HG03280 (cell line): ENCODE measurements around the gene MSANTD7.
A peak's percentile ranks its signal among the peaks of the same experiment; 100 is the strongest.
"Not testable (repeated sequence)": the region's sequence is repeated elsewhere in the genome, so short reads cannot be mapped to it uniquely, and the experiment has no call there.

ENCODE experiments used
- ATAC-seq: cut with Tn5 transposase; IDR thresholded peaks from one replicate; pipeline ENCODE4 v1.9.1; 2021; ENCODE audit warnings: mild to moderate bottlenecking, moderate library complexity; ENCODE audit not compliant: unreplicated experiment

Gene MSANTD7, protein sequence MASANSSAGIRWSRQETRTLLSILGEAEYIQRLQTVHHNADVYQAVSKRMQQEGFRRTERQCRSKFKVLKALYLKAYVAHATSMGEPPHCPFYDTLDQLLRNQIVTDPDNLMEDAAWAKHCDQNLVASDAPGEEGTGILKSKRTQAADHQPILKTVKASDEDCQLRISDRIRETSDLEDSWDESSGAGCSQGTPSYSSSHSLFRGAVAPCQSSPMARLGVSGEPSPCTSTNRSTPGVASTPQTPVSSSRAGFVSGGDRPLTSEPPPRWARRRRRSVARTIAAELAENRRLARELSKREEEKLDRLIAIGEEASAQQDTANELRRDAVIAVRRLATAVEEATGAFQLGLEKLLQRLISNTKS

DNA sequence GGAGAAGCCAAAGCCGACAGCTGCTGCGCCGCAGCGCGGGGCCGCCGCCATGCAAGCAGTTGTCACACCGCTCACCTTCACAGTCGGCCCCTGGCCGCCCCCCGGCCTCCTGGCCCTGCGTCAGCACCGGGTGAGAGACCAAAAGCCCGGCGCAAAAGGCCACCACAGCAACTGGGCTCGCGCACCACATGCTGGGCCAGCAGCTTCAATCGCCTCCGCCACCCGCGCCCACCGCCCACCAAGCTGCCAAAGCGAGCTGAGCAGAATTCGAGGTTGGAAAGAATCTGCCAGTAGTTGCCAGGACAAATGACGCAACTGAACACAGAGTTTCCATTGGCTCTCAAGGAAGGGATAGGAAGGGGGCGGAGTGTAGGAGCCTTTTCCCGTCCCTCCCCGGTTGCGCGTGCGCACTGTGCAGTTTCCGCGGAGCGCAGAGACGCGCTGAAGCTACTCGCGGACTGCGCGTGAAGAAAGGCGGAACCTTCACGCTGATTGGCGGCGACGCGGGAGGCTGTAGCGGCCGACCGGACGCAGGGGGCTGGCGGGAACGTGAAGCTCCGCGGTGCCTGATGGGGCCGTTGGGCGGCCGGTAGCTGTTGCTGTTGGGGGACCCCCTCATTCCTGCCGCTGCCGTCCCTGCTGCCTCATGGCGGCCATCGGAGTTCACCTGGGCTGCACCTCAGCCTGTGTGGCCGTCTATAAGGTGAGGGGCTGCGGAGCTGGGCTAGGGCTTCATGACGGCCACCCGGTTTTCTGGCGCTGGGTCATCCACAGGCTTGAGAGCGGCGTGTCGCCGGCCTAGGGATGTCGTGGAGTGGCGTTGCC lies at the start of gene MSANTD7, which contains the start of the genes CDNF and HSPA14:
Gene MSANTD7 (plus strand): TSS at position 550 of the 825 bp plus-strand sequence. CDS start 3,979 bp downstream, outside the sequence.
Gene CDNF (minus strand): TSS at position 281 of the 825 bp plus-strand sequence. CDS start 91 bp downstream, at position 190.
Gene HSPA14 (plus strand): TSS at position 550 of the 825 bp plus-strand sequence. CDS start 97 bp downstream, at position 647.
- ATAC-seq, result peak; percentile 94

- no peak for ATAC-seq
Observed at GRCh38 chr10:14798636-14799035, 39.5 kb upstream of the MSANTD7 start.

DNA sequence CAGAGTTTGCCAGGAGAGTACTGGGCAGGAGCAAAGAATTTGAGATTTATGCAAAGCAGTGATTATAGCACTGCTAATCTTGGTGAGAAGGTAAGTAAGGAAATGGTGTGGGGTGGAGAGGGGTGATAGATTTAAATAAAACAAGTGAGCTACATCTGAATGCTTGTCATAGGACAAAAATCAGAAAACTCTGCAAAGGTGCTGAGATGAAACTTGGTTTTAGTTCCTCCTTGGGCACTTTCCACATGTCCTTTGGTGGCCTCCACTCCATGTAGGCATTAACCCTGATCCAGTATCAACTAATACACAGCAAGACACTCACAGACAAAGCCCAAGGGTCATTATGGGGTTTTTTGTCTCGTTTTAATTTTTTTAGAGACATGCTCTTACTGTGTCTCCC lies 37.7 kb upstream of the MSANTD7 start:
- no peak for ATAC-seq

DNA sequence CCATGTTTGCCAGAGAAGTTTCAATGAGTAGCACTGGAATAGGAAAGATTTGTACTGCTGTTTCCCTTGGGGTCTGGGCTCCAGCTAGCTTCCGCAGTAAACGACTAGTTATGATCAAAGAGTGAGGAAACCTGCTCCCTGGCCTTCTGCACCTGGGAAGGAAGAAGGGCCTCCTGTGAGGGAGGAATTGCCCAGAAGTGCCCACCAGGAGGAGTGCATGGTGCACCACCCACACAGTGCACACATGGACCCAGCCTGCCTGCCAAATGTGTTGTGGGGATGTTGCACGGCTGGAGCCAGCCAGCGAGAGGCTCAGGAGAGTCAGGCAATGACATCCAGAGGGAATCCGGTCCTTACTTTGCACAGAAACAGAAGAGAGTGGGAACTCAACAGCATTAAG lies 36.4 kb upstream of the MSANTD7 start:
- ATAC-seq, result no peak

DNA sequence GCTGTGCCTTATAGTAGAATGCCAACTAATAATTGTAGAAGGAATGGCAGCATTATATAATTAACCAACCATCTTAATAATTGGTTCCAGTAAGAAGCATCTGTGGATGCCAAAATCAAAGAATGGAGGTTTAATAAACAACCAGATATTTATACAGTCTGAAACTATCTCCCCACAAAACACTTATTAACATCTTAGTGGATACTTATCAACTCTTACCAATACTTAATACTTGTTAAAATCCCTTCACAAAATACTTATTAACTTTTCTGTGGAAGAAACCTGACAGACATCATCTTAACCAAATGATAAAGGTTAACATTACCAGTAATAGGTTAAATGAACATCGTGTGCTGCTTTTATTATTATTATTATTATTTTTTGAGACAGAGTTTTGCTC lies 34.3 kb upstream of the MSANTD7 start:
- ATAC-seq, result no peak

- no peak for ATAC-seq
Observed at GRCh38 chr10:14806318-14806717, 31.8 kb upstream of the MSANTD7 start.

DNA sequence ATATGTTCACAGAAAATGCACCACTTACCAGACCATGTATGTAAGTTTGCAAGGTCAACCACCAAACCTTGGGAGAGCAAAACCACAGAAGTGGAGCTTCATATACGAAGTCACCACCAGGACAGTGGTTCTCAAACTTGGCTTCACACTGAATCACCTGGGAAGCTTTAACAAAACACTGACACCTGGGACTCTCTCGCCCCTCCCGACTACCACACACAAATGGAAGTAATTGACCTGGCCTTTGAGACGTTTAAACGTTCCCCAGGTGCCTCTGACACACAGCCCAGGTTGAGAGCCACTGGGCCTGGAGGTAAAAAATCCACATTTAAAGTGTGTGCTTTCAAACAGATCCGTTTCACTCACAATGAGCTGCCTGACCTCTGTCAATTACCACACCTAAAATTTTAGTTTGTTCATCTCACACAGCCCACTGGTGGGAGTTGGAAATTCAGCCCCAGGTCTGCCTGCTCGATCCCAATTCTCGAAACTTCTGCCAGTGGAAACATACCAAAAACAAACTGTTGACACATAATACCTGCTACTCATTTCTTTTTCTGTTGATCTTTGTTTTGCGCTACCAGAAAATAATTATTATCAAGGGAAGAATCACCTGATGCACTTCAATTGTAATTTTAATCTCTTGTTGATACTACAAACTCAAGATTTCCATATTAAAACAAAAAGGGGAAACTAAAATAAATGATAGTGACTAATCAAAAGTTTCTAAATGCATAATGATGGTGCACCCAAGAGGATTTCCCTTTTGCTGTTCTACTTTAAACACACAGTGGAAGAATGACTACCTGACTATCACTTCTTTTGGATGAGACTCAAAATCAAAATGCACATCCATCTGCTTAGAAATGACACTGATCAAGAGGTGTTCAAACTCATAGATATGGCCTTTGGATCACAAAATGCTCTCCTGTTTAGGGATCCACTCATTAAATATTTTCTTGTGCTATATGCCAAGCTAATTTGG lies 26.8 kb upstream of the MSANTD7 start:
- no peak for ATAC-seq

GRCh38 chr10:14812271-14812670 lies 25.8 kb upstream of the MSANTD7 start:
- ATAC-seq, result no peak

GRCh38 chr10:14815681-14816080 lies 22.4 kb upstream of the MSANTD7 start:
- ATAC-seq, result no peak

DNA sequence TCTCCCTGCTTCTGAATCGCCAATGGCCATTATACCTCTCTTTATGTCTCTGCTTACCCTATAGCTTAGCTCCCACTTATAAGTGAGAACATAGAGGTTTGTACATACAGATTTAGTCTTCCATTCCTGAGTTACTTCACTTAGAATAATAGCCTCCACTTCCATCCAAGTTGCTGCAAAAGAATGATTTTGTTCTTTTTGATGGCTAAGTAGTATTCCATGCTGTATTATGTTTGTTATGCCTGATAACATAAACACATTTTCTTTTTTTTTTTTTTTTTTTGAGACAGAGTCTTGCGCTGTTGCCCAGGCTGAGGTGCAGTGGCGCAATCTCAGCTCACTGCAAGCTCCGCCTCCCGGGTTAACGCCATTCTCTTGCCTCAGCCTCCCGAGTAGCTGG lies 21.4 kb upstream of the MSANTD7 start:
- ATAC-seq, result not testable (repeated sequence)

- ATAC-seq, result no peak
Observed at GRCh38 chr10:14820010-14820774, 17.9 kb upstream of the MSANTD7 start.

GRCh38 chr10:14820775-14821154 lies 17.3 kb upstream of the MSANTD7 start:
- no peak for ATAC-seq

DNA sequence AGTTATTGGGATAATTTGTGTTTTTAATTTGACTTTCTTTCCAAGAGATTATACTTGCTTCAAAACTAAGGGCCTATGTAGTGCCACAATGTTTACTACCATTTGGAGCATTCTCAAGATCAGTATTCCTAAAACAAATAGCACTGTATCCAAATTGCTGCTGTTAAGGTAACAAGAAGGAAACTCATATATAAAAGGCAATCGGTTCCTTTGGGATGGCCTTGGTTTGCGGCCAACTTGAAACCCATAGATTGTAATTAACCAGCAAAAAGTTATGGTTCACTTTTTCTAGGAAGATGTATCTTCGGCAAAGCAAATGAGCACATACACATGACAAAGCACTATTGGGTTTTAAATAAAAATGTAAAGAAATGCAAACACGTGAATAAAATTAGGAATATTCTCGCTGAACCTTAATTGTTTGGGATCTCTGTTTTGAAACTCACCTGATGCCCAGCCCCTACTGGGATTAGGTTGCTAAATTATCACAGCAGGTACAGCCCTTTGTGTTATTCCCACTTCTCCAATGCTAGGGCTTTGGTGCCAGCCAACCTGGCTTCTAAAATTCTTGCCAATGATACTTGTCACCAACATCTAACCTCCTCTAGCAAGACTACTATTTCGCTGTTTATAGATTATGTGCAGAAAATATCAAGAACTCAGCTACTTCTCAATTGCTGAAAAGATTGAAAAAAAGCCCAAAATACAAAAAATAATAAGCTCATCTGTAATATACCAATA lies 16.3 kb upstream of the MSANTD7 start:
- no peak for ATAC-seq

GRCh38 chr10:14822879-14823755 lies 15.0 kb upstream of the MSANTD7 start:
- no peak for ATAC-seq

DNA sequence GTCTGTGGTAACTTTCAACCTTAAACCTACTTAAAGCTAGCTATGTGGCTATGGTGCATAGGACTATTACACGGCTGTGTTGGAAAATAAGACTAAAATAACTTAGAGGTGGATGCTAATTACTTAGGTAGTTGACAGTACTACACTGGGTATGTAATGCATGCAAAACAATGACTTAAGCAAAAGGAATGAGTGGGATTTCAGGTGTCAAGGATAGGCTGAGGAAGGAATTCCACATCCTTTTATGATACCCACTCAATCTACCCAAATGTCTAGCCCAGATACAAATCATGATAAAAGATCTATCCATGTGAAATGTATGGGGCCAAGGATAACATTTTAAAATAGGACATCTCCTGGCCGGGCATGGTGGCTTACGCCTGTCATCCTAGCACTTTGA lies 14.1 kb upstream of the MSANTD7 start:
- ATAC-seq, result no peak

DNA sequence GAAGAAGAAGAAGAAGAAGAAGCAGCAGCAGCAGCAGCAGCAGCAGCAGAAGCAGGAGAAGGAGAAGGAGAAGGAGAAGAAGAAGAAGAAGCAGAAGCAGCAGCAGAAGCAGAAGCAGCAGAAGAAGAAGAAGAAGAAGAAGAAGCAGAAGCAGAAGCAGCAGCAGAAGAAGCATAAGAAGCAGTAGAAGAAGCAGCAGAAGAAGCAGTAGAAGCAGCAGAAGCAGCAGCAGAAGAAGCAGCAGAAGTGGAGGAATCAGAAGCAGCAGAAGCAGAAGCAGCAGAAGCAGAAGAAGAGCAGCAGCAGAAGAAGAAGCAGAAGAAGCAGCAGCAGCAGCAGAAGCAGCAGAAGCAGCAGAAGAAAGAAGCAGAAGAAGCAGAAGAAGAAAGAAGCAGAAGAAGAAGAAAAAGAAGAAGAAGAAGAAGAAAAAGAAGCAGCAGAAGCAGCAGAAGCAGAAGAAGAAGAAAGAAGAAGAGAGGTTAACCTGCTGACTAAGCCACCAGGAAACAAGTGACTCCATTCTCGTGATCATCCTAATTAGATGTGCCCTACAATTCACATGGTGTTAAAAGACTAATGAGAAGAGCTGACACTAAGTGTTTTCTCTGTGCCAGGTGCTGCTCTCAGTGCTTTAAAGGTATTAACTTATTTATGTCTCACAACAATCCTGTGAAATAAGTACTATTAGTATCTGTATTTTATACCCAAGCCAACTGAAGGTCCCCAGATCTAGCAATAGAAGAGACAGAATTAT lies 11.9 kb upstream of the MSANTD7 start:
- no peak for ATAC-seq

DNA sequence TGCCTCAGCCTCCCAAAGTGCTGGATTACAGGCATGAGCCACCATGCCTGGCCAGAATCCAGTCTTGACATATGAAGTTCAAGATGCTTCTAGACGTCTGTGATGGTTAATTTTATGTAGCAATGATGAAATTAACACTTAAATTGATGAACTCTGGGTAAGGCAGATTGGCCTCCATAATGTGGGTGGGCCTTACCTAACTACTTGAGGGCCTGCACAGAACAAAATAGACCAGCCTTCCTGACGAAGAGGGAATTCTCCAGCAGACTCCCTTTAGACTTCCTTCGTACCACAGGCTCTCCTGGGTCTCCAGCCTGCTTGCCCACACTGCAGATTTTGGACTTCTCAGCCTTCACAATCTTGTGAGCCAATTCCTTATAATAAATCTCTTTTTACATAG lies 5.0 kb upstream of the MSANTD7 start:
- no peak for ATAC-seq

DNA sequence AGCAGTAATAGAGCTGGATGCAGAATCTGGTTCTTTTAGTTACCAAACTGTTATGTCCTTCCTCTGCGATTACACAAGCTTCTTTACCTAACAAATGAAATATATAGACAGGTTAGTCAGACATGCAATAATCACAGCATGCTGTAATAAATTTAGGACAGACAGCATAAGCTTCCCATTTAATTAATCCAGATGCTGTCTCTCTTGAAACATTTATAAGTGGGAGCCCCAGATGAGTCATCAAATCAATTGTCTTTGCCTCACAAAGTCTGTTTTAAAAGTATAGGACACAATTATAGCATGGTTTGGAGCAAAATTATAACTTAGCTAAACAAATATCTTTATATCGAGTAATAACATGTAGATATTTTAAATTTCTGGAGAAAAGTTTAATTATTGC lies 1.9 kb upstream of the MSANTD7 start:
- no peak for ATAC-seq
